GM21528 (cell line): ENCODE measurements around the gene ODAPH.
"Not testable (repeated sequence)": the region's sequence is repeated elsewhere in the genome, so short reads cannot be mapped to it uniquely, and the experiment has no call there.

Experiments used
- ATAC-seq: cut with Tn5 transposase; IDR thresholded peaks from one replicate; pipeline ENCODE4 v1.9.1; 2021; ENCODE audit warnings: mild to moderate bottlenecking, moderate library complexity; ENCODE audit not compliant: unreplicated experiment, low FRiP score

The ODAPH gene, protein sequence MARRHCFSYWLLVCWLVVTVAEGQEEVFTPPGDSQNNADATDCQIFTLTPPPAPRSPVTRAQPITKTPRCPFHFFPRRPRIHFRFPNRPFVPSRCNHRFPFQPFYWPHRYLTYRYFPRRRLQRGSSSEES

DNA sequence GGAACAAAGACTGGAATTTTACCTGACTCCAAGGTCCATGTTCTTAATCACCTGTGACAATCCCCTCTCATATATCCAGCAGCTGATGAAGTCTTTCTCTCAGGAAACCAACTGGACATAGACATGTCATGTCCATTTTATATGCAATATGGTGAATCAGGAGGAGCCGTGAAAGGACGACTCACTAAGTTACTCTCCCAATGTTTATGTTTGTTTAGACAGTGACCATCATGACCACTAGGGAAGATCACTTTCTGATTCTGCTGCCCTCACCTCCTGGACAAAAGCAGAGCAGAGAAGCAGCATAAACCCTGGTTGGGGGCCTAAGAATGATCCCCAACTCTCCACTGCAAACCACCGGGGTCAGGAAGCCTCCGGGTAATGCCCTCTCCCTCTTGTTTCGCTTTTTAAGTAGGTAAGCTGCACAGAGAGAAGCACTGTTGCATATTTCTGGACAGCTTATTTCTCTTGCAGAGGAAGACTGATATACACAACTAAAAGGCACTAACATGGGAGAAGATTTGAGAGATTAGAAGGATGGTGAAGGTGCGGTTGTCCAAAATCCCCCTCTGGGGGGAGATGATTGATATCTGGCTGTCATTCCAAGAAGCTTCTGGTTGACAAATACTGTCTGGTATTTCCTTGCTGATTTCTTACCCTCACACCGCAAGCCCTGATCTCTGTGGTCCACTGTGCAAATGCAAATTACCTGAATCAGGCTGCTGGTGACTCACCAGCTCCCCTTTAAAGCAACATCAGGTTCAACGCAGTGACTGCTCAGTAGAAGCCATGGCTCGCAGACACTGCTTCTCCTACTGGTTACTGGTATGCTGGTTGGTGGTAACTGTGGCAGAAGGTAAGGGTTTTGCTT lies at the start of gene ODAPH:
Gene ODAPH (plus strand): TSS at position 773 of the 871 bp plus-strand sequence. CDS start 17 bp downstream, at position 790.
- ATAC-seq, result peak; percentile 92

GRCh38 chr4:75509592-75509991 lies 46.3 kb upstream of the ODAPH start:
- not testable (repeated sequence) for ATAC-seq

- no peak for ATAC-seq
These were observed 44.0 kb upstream of the ODAPH start for GRCh38 chr4:75511841-75512240.

GRCh38 chr4:75512386-75513211 lies 43.3 kb upstream of the ODAPH start:
- no peak for ATAC-seq

DNA sequence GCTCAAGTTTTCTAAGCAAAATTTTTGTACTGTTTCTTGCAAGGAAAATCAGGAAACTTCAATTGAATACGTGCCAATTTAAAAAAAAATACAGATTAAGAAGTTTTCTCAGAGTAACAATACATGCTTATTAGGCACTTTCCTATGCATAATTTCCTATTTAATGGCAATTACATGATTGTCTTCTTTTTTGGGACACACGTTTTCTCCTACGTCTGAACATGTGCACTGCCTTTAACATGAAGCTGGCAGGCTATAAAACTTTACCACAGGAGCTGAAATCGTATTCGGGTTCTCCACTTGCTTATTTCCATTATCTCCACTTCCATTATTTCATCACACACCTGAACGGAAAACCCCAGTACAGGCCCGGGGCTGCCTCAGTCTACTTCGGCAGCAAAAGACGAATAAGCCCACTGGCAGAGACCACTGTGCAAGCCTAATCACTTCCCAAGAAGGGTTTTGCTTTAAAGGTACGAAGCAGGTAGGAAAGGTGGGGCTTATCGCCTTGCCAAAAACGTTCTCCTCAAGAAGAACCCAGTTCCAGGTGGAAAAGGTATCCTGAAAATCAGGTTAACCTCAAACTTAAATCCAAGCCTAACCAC lies 42.2 kb upstream of the ODAPH start:
- no peak for ATAC-seq

DNA sequence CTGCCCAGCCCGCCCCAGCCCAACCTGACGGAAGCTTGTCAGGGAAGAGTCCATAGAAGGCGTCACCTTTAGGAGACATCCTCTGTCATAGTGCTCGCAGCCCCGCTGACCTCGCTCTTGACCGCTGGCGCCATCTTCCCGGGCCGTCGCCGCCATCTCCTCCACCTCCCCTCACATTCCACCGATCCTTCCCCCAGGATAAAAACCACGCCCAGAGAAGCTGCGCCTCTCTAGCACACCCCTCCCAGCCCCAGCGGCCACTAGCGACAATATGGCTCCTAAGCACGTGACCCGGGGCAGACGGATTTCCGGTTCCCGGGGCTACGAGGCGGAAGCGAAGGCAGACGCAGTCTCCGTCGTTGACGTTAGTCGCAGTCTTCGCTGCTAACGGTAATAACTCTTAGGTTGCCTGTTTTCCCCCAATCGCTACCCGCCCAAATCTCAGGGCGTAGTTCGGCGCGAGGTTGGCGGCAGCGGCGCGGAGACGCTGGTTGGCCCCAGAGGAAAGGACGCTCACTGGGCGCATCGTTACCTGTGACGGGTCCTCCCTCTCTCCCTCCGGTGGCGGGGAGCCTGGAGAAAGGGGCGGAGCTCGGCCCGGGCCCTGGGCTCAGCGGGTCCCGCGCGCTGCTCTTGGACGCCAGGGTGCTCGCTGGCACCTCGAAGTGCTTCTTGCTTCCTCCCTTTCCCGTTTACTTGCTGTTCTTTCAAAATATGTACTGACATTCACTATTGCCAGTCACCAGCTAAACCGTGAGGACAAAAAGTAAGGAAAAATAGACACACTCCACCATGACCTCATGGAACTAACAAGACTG lies 41.5 kb upstream of the ODAPH start, which contains the start of the genes RCHY1 and THAP6:
Gene RCHY1 (minus strand): TSS at position 273 of the 818 bp plus-strand sequence. CDS start 117 bp downstream, at position 156.
Gene THAP6 (plus strand): TSS at position 343 of the 818 bp plus-strand sequence. CDS start 980 bp downstream, outside the sequence.
- peak; percentile 94 for ATAC-seq

DNA sequence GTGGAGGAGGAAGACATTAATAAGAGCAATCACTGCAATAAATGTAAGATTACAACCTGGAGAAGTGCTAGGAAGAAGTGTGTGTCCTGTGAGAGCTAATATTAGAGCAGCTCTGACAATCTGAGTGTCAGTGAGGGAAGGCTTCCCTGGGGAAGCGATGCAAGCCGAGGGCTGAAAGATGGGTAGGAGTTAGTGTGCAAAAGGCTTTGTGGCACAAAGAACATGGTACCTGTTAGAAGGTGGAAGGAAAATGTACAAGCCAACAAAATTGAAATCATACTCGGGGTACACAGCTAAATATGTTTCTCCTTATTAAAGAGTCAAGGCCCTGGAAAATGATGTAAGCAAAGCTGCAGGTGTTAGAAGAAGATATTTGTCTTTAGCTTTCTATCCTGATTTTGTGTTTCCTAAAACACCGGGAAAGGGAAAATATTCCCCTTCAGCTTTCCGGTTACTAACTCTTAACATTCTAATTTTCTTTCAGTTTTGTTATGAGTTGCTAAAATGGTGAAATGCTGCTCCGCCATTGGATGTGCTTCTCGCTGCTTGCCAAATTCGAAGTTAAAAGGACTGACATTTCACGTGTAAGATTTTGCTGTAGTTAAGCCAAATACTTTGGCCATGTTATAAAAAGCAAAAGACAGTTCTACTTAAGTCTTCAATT lies 40.8 kb upstream of the ODAPH start:
- peak; percentile 3 for ATAC-seq

DNA sequence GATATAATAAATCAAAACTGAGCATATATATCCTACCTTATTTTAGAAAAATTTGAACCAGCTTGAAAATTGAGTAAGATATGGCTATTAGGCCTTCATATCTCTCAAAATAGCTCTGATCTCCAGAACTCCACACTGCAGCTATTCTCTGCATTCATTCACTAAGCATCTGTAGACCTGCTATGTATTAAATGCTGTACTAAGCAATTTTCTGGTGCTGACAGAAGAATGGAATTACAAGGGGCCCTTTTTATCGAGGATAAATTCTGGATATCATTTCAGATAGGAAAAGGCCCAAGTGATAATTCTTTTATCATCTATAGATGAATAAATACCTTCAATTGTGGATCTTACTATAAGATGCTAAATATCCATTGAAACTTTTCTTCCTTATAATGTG lies 39.7 kb upstream of the ODAPH start:
- ATAC-seq, result no peak

DNA sequence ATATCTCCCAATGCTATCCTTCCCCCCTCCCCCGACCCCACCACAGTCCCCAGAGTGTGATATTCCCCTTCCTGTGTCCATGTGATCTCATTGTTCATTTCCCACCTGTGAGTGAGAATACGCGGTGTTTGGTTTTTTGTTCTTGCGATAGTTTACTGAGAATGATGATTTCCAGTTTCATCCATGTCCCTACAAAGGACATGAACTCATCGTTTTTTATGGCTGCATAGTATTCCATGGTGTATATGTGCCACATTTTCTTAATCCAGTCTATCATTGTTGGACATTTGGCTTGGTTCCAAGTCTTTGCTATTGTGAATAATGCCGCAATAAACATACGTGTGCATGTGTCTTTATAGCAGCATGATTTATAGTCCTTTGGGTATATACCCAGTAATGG lies 36.4 kb upstream of the ODAPH start:
- ATAC-seq, result not testable (repeated sequence)

DNA sequence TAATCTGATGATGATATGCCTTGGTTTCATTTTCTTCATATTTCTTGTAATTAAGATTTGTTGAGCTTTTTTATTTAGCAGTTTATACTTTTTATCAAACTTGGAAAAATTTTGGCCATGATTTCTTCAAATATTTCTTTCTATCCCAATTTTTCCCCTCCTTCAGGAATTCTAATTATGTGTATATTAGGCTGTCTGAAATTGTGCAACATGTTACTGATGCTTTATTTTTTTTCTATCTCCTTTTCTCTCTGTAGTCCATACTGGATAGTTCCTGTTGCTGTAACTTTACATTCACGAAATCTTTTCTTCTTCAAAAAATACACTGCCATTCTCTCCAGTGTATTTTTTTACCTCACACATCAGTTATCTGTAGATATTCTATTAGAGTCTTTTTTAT lies 30.8 kb upstream of the ODAPH start:
- ATAC-seq, result no peak

GRCh38 chr4:75525910-75526309 lies 30.0 kb upstream of the ODAPH start:
- ATAC-seq, result no peak

- no peak for ATAC-seq
These were observed 28.4 kb upstream of the ODAPH start for GRCh38 chr4:75527482-75527881.

GRCh38 chr4:75530556-75531322 lies 25.1 kb upstream of the ODAPH start:
- ATAC-seq, result no peak

DNA sequence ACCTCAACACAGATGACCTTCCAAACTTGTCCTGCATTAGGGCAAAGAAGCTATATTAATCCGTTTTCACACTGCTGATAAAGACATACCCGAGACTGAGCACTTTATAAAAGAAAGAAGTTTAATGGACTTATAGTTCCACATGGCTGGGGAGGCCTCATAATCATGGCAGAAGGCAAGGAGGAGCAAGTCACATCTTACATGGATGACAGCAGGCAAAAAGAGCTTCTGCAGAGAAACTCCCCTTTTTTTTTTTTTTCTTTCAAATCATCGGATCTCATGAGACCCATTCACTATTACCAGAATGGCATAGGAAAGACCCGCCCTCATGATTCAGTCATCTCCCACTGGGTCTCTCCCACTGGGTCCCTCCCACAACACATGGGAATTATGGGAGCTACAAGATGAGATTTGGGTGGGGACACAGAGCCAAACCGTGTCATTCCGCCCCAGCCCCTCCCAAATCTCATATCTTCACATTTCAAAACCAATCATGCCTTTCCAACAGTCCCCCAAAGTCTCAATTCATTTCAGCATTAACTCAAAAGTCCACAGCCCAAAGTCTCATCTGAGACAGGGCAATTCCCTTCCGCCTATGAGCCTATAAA lies 24.2 kb upstream of the ODAPH start:
- ATAC-seq, result not testable (repeated sequence)

- not testable (repeated sequence) for ATAC-seq
These were observed 22.5 kb upstream of the ODAPH start for GRCh38 chr4:75533339-75533887.

- ATAC-seq, result not testable (repeated sequence)
These were observed 21.9 kb upstream of the ODAPH start for GRCh38 chr4:75533926-75534325.

- ATAC-seq, result not testable (repeated sequence)
These were observed 18.6 kb upstream of the ODAPH start for GRCh38 chr4:75537308-75537707.

GRCh38 chr4:75542824-75543223 lies 13.0 kb upstream of the ODAPH start:
- no peak for ATAC-seq
